HepG2 (cell line): Measurements from ENCODE around the gene CD68. TPM values are rescaled to one million over a fixed set of nuclear protein-coding genes. Genes with fewer than 3 reads are reported as not detected.

Experiments
- ATAC-seq: fragments of 200-7000 bp; cut with Tn5 transposase; 3 replicates; pipeline ENCODE4 v1.9.1; 2020; ENCODE audit warnings: mild to moderate bottlenecking, moderate library complexity
- BruUV-seq: library from RNA; stranded (reverse); fragments of 400-500 nt; replicated peaks from 2 replicates; lab custom pipeline; 2021; lab: Mats Ljungman, UMichigan
- CTCF ChIA-PET: fragments of 300-600 bp; formaldehyde crosslinking; extraction: SDS; loops from one replicate; lab custom pipeline; 2021; ENCODE audit warnings: low total read pairs, inconsistent platforms, low intra/inter-chr PET ratio; lab: Yijun Ruan, JAX
- POLR2A ChIA-PET: fragments of 350-600 bp; sonication (Branson Sonifier 250); formaldehyde crosslinking; loops from one replicate; lab custom pipeline; 2020; ENCODE audit warnings: antibody characterized with exemption, inconsistent platforms; lab: Yijun Ruan, JAX
- DNase-seq: peaks from one replicate; pipeline ENCODE4 v3.0.0-alpha.2; 2015; ENCODE audit warnings: low spot score
- FAIRE-seq: peaks from 3 replicates; lab custom pipeline; 2011; peaks lifted over from hg19 to GRCh38; lab: Jason Lieb, UNC
- H2AFZ ChIP-seq: one replicate; pipeline ENCODE4 v1.6.1; 2011; ENCODE audit warnings: low read length, inconsistent platforms
- H3K27ac ChIP-seq: fragments of 300-600 bp; 3 replicates; pipeline ENCODE4 v1.8.0; 2011; ENCODE audit warnings: mixed run types, mild to moderate bottlenecking, mixed read lengths, low read length, inconsistent platforms; ENCODE audit not compliant: insufficient read depth; ENCODE audit errors: extremely low read length
- H3K27me3 ChIP-seq, 2 experiments: fragments of 200-600 bp in 1 of 2; 2 replicates in 1 of 2; 3 replicates in 1 of 2; pipeline versions ENCODE4 v1.6.0 to v1.8.0; 2011; ENCODE audit warnings: low read length in 2 of 2, mild to moderate bottlenecking in 2 of 2, moderate library complexity in 2 of 2, inconsistent platforms in 1 of 2; ENCODE audit not compliant: insufficient read depth in 2 of 2, control insufficient read depth in 1 of 2
- H3K36me3 ChIP-seq, 2 experiments: fragments of 200-600 bp in 1 of 2; replicated peaks in 1 of 2; 2 replicates in 1 of 2; 3 replicates in 1 of 2; pipeline versions ENCODE4 v1.5.1 to v1.8.0; 2011; ENCODE audit warnings: low read length in 2 of 2, inconsistent platforms in 1 of 2; ENCODE audit not compliant: insufficient read depth in 2 of 2, control insufficient read depth in 1 of 2
- H3K4me1 ChIP-seq: 2 replicates; pipeline ENCODE4 v1.5.1; 2012; ENCODE audit warnings: low read length, inconsistent platforms; ENCODE audit not compliant: insufficient read depth
- H3K4me2 ChIP-seq: 2 replicates; pipeline ENCODE4 v1.6.0; 2011; ENCODE audit warnings: low read depth, low read length, inconsistent platforms
- H3K4me3 ChIP-seq, 3 experiments: fragments of 200-600 bp in 1 of 3; sonication (generic), shearing (Covaris generic) in 1 of 3; replicated peaks in 1 of 3; 2 replicates each; pipeline ENCODE4 v1.5.1; 2011 to 2016; ENCODE audit warnings: low read length in 3 of 3, inconsistent platforms in 2 of 3, low read depth in 2 of 3, mild to moderate bottlenecking in 2 of 3, control low read depth in 1 of 3, mixed read lengths in 1 of 3; ENCODE audit not compliant: insufficient read depth in 1 of 3
- H3K79me2 ChIP-seq: one replicate; pipeline ENCODE4 v1.6.1; 2011; ENCODE audit warnings: low read length, inconsistent platforms; ENCODE audit not compliant: insufficient read depth
- H3K9ac ChIP-seq: 2 replicates; pipeline ENCODE4 v1.6.0; 2011; ENCODE audit warnings: mild to moderate bottlenecking, low read depth, low read length, inconsistent platforms; ENCODE audit not compliant: insufficient read depth
- H3K9me3 ChIP-seq: 2 replicates; pipeline ENCODE4 v1.5.1; 2012; ENCODE audit warnings: mild to moderate bottlenecking, low read length
- H4K20me1 ChIP-seq: 2 replicates; pipeline ENCODE4 v1.6.0; 2011; ENCODE audit warnings: inconsistent platforms, mild to moderate bottlenecking, low read length, moderate library complexity; ENCODE audit not compliant: insufficient read depth
- DNMT1 ChIP-seq: sonication (generic); formaldehyde crosslinking; IDR thresholded peaks from 2 replicates; pipeline ENCODE4 v1.5.1; 2020; ENCODE audit warnings: mild to moderate bottlenecking, missing genetic modification reagents
- MIER2 ChIP-seq: IDR thresholded peaks from 2 replicates; pipeline ENCODE4 v1.6.1; 2016; ENCODE audit warnings: missing biosample characterization, missing genetic modification reagents
- MXI1 ChIP-seq: IDR thresholded peaks from 3 replicates; pipeline ENCODE4 v1.6.1; 2012; ENCODE audit warnings: low read depth, low read length, inconsistent platforms, borderline replicate concordance
- NFIB ChIP-seq: sonication (generic); formaldehyde crosslinking; IDR thresholded peaks from 2 replicates; pipeline ENCODE4 v1.9.0; 2021; ENCODE audit warnings: missing genetic modification reagents, mild to moderate bottlenecking, borderline replicate concordance
- RAD21 ChIP-seq: fragments of 450-650 bp; formaldehyde crosslinking; IDR thresholded peaks from 2 replicates; pipeline ENCODE4 v1.5.0; 2020; ENCODE audit warnings: mild to moderate bottlenecking
- SP5 ChIP-seq: IDR thresholded peaks from 2 replicates; pipeline ENCODE4 v1.6.1; 2016; ENCODE audit warnings: low read depth, borderline replicate concordance
- TCF12 ChIP-seq, 2 experiments: fragments of 450-650 bp in 1 of 2; sonication (generic) in 1 of 2; formaldehyde crosslinking in 1 of 2; IDR thresholded peaks; 2 replicates each; pipeline versions ENCODE4 v1.6.1 to v1.8.0; 2017 to 2022; ENCODE audit warnings: antibody characterized with exemption in 1 of 2, mild to moderate bottlenecking in 1 of 2, missing genetic modification reagents in 1 of 2, moderate library complexity in 1 of 2
- U2AF1 ChIP-seq: fragments of 200-400 bp; formaldehyde crosslinking; optimal IDR thresholded peaks from 2 replicates; pipeline ENCODE3; 2017; ENCODE audit warnings: mild to moderate bottlenecking, low read depth, low read length
- ZBTB8A ChIP-seq: sonication (generic); formaldehyde crosslinking; IDR thresholded peaks from 2 replicates; pipeline ENCODE4 v1.4.0; 2020; ENCODE audit warnings: mild to moderate bottlenecking, low read depth, missing genetic modification reagents, borderline replicate concordance
- ZFYVE20 ChIP-seq: sonication (generic); formaldehyde crosslinking; IDR thresholded peaks from 2 replicates; pipeline ENCODE4 v1.8.0; 2023; ENCODE audit warnings: low read depth, mild to moderate bottlenecking, moderate library complexity, missing genetic modification reagents, borderline replicate concordance
- ZNF205 ChIP-seq: IDR thresholded peaks from 2 replicates; pipeline ENCODE4 v1.6.1; 2018; ENCODE audit warnings: missing biosample characterization, missing genetic modification reagents
- WGBS: methylation state at CpG from one replicate; pipeline ENCODE4 v1.1.6; 2017; ENCODE audit warnings: low lambda C conversion rate; 5-methylcytosine and 5-hydroxymethylcytosine counted together
- in situ Hi-C: cut with HindIII; loops from 2 replicates; pipeline ENCODE4 v1.10.0; 2017; ENCODE audit warnings: low pct_unique_long_range_greater_than_20kb; ENCODE audit not compliant: extremely low pct_ligation_motif_present
- intact Hi-C: fragments of 100-400 bp; cut with micrococcal nuclease; formaldehyde crosslinking; loops from one replicate; pipeline ENCODE4 v1.10.0; 2022; ENCODE audit not compliant: unreplicated experiment
- polyA plus RNA-seq, 8 experiments: library from polyadenylated mRNA; depleted of rRNA in 3 of 8; stranded (reverse) in 7 of 8; unstranded in 1 of 8; fragments of >200 nt; fragmentation: Illumina TruSeq in 4 of 8; extraction: Trizol in 4 of 8; gene quantifications; 2 replicates each; pipeline versions ENCODE4 v1.2.1 to v1.2.3, GENCODE V29; 2011 to 2016; ENCODE audit warnings: low read depth in 4 of 8, missing spikeins in 1 of 8, mixed read lengths in 1 of 8; ENCODE audit not compliant: insufficient read depth in 1 of 8
- total RNA-seq, 5 experiments: library from RNA; depleted of rRNA; stranded (reverse); fragments of >200 nt; fragmentation: Illumina TruSeq; extraction: Trizol; gene quantifications; 2 replicates each; pipeline ENCODE4 v1.2.3, GENCODE V29; 2016; ENCODE audit warnings: low read depth in 1 of 5
- TF ChIP-seq, protein P1 (sequence below): IDR thresholded peaks from 2 replicates; pipeline ENCODE4 v1.6.1; 2016; ENCODE audit warnings: missing genetic modification reagents, missing compliant biosample characterization
- TF ChIP-seq, protein P2 (sequence below): sonication (generic); formaldehyde crosslinking; IDR thresholded peaks from 2 replicates; pipeline ENCODE4 v1.4.0; 2020; ENCODE audit warnings: missing genetic modification reagents
- TF ChIP-seq, protein P3 (sequence below): sonication (generic); formaldehyde crosslinking; IDR thresholded peaks from 2 replicates; pipeline ENCODE4 v1.8.1; 2023; ENCODE audit warnings: mild to moderate bottlenecking, missing genetic modification reagents

The CD68 gene
- total and polyA plus RNA-seq, 2 of the 13 experiments (the other 11 are each of a cell fraction or from before 2014, with no cell fraction given), result 10.3 to 104 TPM

DNA sequence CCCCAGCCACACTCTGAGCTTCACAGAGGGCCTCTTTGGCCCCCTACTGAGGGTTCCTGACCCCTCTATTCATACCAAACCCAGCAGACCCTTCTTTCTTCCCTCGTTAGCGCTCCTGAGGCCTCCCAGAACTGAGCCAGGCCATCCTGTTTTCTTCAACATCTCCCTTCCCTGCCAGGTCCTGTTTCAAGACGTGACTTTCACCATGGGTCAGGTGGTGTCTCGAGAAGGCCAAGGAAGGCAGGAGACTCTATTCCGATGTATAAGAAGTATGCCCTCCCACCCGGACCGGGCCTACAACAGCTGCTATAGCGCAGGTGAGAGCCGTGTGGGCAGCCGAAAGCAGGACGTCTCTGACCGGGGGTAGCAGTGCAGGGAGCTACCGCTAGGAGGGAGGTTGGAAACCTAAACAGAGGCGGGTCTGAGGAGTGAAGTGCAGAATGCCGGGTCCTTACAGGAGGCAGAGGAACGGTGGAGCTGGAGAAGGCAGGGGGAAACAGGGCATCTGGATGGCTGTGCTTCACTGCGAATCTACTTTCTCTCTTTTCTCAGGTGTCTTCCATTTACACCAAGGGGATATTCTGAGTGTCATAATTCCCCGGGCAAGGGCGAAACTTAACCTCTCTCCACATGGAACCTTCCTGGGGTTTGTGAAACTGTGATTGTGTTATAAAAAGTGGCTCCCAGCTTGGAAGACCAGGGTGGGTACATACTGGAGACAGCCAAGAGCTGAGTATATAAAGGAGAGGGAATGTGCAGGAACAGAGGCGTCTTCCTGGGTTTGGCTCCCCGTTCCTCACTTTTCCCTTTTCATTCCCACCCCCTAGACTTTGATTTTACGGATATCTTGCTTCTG lies 19.0 kb upstream of the CD68 start:
- H3K4me2 ChIP-seq, result peak overlapping the region; percentile 91
- H3K27ac ChIP-seq, result peak overlapping the region; percentile 4
- ATAC-seq (peak; percentile 74), DNase-seq (peak; percentile 64), FAIRE-seq (peak; percentile 81)
- peaks cover 27% of the 10 kb centered on the region for H3K79me2 ChIP-seq
- peaks cover 7 to 17% of the 10 kb centered on the region in 2 experiments for H3K36me3 ChIP-seq
- ChIA-PET POLR2A (interaction anchor here (0.5 to 4.8 kb wide), 20 partner anchors 8 to 231 kb away, joined by 3 to 33 read pairs (median 7); partner anchors contain the start of genes CD68, MPDU1, NEURL4 and POLR2A), CTCF (interaction anchor here (1.4 to 3.3 kb wide), 4 partner anchors 16 to 204 kb away, joined by 3 to 43 read pairs (median 16); no protein-coding TSS in a partner anchor)
- no peaks in the 10 kb centered on the region for H3K9me3 ChIP-seq
- peak overlapping the region; percentile 11 to 92 (median 49) for H3K4me3 ChIP-seq
- H3K4me1 ChIP-seq, result peaks cover 67% of the 10 kb centered on the region
- BruUV-seq, result no TSS peak
- 21% methylated on average over 22 of the region's 22 CpGs for WGBS
- in situ Hi-C loops, result no loop called here
- no peak overlapping the region for H2AFZ ChIP-seq
- no peaks in the 10 kb centered on the region; a peak in 1 of 5 replicates for H3K27me3 ChIP-seq
- peak overlapping the region; percentile 58 for H3K9ac ChIP-seq
- no peaks in the 10 kb centered on the region for H4K20me1 ChIP-seq
- intact Hi-C loops, result loop anchor here (1.0 to 10.0 kb wide), 3 partner anchors 38 to 206 kb away; partner anchors contain the start of genes KCTD11 and TMEM95
- TF ChIP-seq ZNF205 (CRISPR knock-in tag) (no peak), NFIB (CRISPR knock-in tag) (no peak), SP5 (CRISPR knock-in tag) (no peak), MIER2 (CRISPR knock-in tag) (no peak), DNMT1 (CRISPR knock-in tag) (0 out of 2 replicates have a peak, but pooled peaks have one; percentile 31), MXI1 (0 out of 3 replicates have a peak, but pooled peaks have one; percentile 18), ZBTB8A (0 out of 2 replicates have a peak, but pooled peaks have one; percentile 7), RAD21 (CRISPR knock-in tag) (peak; percentile 18; the same call in 1 of the 2 replicates), ZFYVE20 (CRISPR knock-in tag) (no peak), U2AF1 (peak; percentile 23), TCF12 (IDR thresholded peaks at IDR 0.05) (no peak), TCF12 (CRISPR knock-in tag; IDR thresholded peaks at IDR 0.05) (0 out of 2 replicates have a peak, but pooled peaks have one; percentile 11)
- TF ChIP-seq, protein P1, sequence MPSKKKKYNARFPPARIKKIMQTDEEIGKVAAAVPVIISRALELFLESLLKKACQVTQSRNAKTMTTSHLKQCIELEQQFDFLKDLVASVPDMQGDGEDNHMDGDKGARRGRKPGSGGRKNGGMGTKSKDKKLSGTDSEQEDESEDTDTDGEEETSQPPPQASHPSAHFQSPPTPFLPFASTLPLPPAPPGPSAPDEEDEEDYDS (CRISPR knock-in tag), result peak; percentile 21; the same call in 1 of the 2 replicates
- TF ChIP-seq, protein P2, sequence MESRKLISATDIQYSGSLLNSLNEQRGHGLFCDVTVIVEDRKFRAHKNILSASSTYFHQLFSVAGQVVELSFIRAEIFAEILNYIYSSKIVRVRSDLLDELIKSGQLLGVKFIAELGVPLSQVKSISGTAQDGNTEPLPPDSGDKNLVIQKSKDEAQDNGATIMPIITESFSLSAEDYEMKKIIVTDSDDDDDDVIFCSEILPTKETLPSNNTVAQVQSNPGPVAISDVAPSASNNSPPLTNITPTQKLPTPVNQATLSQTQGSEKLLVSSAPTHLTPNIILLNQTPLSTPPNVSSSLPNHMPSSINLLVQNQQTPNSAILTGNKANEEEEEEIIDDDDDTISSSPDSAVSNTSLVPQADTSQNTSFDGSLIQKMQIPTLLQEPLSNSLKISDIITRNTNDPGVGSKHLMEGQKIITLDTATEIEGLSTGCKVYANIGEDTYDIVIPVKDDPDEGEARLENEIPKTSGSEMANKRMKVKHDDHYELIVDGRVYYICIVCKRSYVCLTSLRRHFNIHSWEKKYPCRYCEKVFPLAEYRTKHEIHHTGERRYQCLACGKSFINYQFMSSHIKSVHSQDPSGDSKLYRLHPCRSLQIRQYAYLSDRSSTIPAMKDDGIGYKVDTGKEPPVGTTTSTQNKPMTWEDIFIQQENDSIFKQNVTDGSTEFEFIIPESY, result peak; percentile 38; the same call in 1 of the 2 replicates
- TF ChIP-seq, protein P3, sequence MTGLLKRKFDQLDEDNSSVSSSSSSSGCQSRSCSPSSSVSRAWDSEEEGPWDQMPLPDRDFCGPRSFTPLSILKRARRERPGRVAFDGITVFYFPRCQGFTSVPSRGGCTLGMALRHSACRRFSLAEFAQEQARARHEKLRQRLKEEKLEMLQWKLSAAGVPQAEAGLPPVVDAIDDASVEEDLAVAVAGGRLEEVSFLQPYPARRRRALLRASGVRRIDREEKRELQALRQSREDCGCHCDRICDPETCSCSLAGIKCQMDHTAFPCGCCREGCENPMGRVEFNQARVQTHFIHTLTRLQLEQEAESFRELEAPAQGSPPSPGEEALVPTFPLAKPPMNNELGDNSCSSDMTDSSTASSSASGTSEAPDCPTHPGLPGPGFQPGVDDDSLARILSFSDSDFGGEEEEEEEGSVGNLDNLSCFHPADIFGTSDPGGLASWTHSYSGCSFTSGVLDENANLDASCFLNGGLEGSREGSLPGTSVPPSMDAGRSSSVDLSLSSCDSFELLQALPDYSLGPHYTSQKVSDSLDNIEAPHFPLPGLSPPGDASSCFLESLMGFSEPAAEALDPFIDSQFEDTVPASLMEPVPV (CRISPR knock-in tag), result 0 out of 2 replicates have a peak, but pooled peaks have one; percentile 8
